NB4 (cell line): ENCODE measurements around the gene LSM7.

Experiments
- CTCF ChIP-seq: IDR thresholded peaks from one replicate; pipeline ENCODE4 v1.5.1; 2012; ENCODE audit warnings: low read depth, low read length
- MAX ChIP-seq: IDR thresholded peaks from 2 replicates; pipeline ENCODE4 v1.6.1; 2011; ENCODE audit warnings: low read depth, low read length
- MYC ChIP-seq: IDR thresholded peaks from 2 replicates; pipeline ENCODE4 v1.6.1; 2011; ENCODE audit warnings: low read depth, low read length
- POLR2A ChIP-seq: IDR thresholded peaks from 2 replicates; pipeline ENCODE4 v1.6.1; 2011; ENCODE audit warnings: mild to moderate bottlenecking; ENCODE audit not compliant: insufficient read length; ENCODE audit errors: extremely low read depth

GRCh38 chr19:2345794-2346663, 17.6 kb upstream of the LSM7 start:
- TF ChIP-seq CTCF = no peak
- no peak for TF ChIP-seq MYC
- TF ChIP-seq POLR2A = no peak
- TF ChIP-seq MAX = no peak
